Lower leg skin (tissue), 4 donors: Measurements from ENCODE around the gene MYO9B. TPM values are rescaled to one million over a fixed set of nuclear protein-coding genes. Genes with fewer than 3 reads are reported as not detected.
A peak's percentile ranks its signal among the peaks of the same experiment; 100 is the strongest.

ENCODE experiments used
- DNase-seq, 2 donors: peaks; one replicate each; pipeline ENCODE4 v3.0.0-alpha.2; 2019; ENCODE audit warnings: low spot score in 2 of 2
- H3K4me3 ChIP-seq: fragments of 200-600 bp; sonication (generic); 2 replicates; pipeline ENCODE4 v1.5.1; 2017; ENCODE audit warnings: mild to moderate bottlenecking, low read depth; ENCODE audit not compliant: poor library complexity, severe bottlenecking
- CTCF ChIP-seq, 3 donors: fragments of 450-650 bp; IDR thresholded peaks; one replicate each; pipeline ENCODE4 v1.5.1; 2016; ENCODE audit warnings: antibody characterized with exemption in 3 of 3, mild to moderate bottlenecking in 3 of 3, moderate library complexity in 2 of 3
- POLR2A ChIP-seq, 2 donors: fragments of 450-650 bp; IDR thresholded peaks; one replicate each; pipeline ENCODE4 v1.6.1; 2016 to 2017; ENCODE audit warnings: antibody characterized with exemption in 2 of 2, mild to moderate bottlenecking in 1 of 2, moderate library complexity in 1 of 2
- WGBS, 2 donors: methylation state at CpG; one replicate each; pipeline ENCODE4 v1.1.5; 2018; 5-methylcytosine and 5-hydroxymethylcytosine counted together
- intact Hi-C: fragments of 100-400 bp; cut with DNase I; formaldehyde crosslinking; loops from one replicate; pipeline ENCODE4 v1.15.0; 2023; ENCODE audit warnings: low total_unique reads
- total RNA-seq, 4 donors: library from RNA; depleted of rRNA; stranded (reverse); fragments of >200 nt; gene quantifications; one replicate each; pipeline ENCODE4 v1.1.0, GENCODE V29; 2016

The MYO9B gene
- total RNA-seq, 4 donors from 2014 or later, result 29.2 to 63.1 (median 43.5) TPM

- DNase-seq, result no peak
- no peak overlapping the region for H3K4me3 ChIP-seq
- TF ChIP-seq CTCF (IDR thresholded peaks at IDR 0.05) (no peak), POLR2A (IDR thresholded peaks at IDR 0.05) (no peak)
- whole genome bisulfite sequencing, 2 donors, result 93 to 96% methylated on average over 38 to 43 of the region's 58 CpGs
- intact Hi-C loops, result no loop called here
Observed at GRCh38 chr19:17211547-17212446, 136.2 kb downstream of the MYO9B start.

GRCh38 chr19:17213334-17213733 is 137.8 kb downstream of the MYO9B start:
- WGBS, 2 donors, result 63 to 91% methylated on average over 5 of the region's 5 CpGs
- TF ChIP-seq POLR2A (IDR thresholded peaks at IDR 0.05) (no peak), CTCF (IDR thresholded peaks at IDR 0.05) (no peak)
- intact Hi-C loops, result no loop called here
- no peak overlapping the region for H3K4me3 ChIP-seq
- DNase-seq, result no peak

- intact Hi-C loops, result no loop called here
- 19 to 26% methylated on average over 16 of the region's 16 CpGs for WGBS, 2 donors
- TF ChIP-seq CTCF (IDR thresholded peaks at IDR 0.05), result no peak
- TF ChIP-seq POLR2A (IDR thresholded peaks at IDR 0.05), result no peak
- no peak for DNase-seq
- H3K4me3 ChIP-seq, result peak overlapping the region; percentile 40
Observed at GRCh38 chr19:17214508-17215126, 139.0 kb downstream of the MYO9B start.

- intact Hi-C loops, result no loop called here
- 2 to 9% methylated on average over 30 to 45 of the region's 56 CpGs for WGBS, 2 donors
- H3K4me3 ChIP-seq, result peak within 1 kb of the TSS; percentile 40
- peak; percentile 90 to 98 for DNase-seq
- TF ChIP-seq POLR2A (IDR thresholded peaks at IDR 0.05) (no peak), CTCF (IDR thresholded peaks at IDR 0.05) (no peak)
Observed at GRCh38 chr19:17215127-17215971, 139.8 kb downstream of the MYO9B start, which contains the start of gene USE1. Gene USE1 (plus strand): TSS chr19:17215357. CDS start chr19:17215406, 49 bp downstream.

- H3K4me3 ChIP-seq, result no peak overlapping the region
- WGBS, 2 donors, result 63 to 79% methylated on average over 13 of the region's 13 CpGs
- no peak for DNase-seq
- TF ChIP-seq CTCF (IDR thresholded peaks at IDR 0.05) (no peak), POLR2A (IDR thresholded peaks at IDR 0.05) (no peak)
- intact Hi-C loops, result no loop called here
Observed at GRCh38 chr19:17216058-17216670, 140.6 kb downstream of the MYO9B start.
